B cell (primary cell): Measurements from ENCODE around the gene CDC25B.

ENCODE experiments used
- CTCF ChIP-seq: fragments of 200-600 bp; IDR thresholded peaks from one replicate; pipeline ENCODE4 v1.8.0; 2022; ENCODE audit warnings: antibody characterized with exemption, mild to moderate bottlenecking
- EZH2 ChIP-seq: IDR thresholded peaks from 2 replicates; pipeline ENCODE4 v1.6.1; 2012; ENCODE audit warnings: borderline replicate concordance, low read depth, mild to moderate bottlenecking, moderate library complexity, low read length; ENCODE audit not compliant: insufficient read depth, poor library complexity, severe bottlenecking

DNA sequence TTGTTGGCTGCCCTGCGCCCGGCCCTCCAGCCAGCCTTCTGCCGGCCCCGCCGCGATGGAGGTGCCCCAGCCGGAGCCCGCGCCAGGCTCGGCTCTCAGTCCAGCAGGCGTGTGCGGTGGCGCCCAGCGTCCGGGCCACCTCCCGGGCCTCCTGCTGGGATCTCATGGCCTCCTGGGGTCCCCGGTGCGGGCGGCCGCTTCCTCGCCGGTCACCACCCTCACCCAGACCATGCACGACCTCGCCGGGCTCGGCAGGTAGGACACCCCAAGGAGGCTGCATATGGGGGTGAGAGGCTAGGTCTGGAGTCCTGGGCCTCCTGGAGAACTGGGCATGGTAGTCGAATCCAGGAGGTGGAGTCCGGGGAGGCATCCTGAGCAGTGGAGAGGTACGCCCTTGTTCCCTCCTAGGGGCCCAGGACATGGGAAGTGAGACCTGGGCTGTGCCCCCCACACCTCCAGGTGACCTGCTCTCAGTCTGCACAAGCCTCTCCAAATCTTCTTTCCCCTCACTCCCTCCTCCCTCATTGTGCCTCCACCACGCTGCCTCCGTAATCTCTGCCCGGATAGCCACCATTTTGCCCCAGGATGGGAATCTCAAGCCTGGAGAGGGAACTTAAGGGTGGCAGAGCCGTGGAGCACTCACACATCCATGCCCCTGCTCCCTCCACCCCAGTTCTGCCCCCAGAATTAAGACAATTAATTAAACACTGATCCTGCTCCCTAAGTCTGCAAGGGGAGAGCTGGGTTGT is 541 bp downstream of the CDC25B start:
- TF ChIP-seq EZH2 (no peak), CTCF (no peak)
